GM10266 (cell line): Measurements from ENCODE around the gene GSKIP.

Source experiments
- DNase-seq: peaks from one replicate; pipeline ENCODE4 v3.0.0; 2012; ENCODE audit errors: extremely low spot score
- TF ChIP-seq, protein P1 (sequence below): IDR thresholded peaks from 2 replicates; pipeline ENCODE4 v1.5.1; 2012; ENCODE audit warnings: mild to moderate bottlenecking, low read depth; ENCODE audit not compliant: control insufficient read depth, insufficient read depth; ENCODE audit errors: missing control alignments

The GSKIP gene

DNA sequence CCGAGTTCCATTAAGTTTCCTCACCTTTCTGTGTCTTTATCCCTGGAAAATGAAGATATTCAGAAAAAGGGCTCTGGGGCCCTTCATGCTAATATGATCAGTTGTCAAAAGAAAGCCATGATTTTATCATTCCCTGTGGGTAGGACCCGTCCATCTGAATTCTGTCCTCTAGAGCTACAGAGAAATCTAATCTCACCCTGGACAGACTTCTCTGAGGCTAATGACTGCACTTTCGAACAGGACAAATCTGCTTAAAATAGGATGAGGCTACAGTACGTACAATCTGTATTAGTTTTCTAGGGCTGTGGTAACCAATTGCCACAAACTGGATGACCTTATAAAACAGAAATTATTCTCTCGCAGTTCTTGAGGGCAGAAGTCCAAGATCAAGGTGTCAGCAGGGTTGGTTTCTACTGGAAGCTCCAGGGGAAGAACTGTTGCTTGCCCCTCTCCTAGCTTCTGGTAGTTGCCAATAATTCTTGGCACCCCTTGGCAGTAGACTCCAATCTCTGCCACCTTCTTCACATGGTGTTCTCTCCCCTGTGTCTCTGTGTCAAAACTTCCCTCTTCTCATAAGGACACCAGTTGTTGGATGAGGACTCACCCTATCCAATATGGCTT, 29.9 kb downstream of the GSKIP start:
- TF ChIP-seq, protein P1, sequence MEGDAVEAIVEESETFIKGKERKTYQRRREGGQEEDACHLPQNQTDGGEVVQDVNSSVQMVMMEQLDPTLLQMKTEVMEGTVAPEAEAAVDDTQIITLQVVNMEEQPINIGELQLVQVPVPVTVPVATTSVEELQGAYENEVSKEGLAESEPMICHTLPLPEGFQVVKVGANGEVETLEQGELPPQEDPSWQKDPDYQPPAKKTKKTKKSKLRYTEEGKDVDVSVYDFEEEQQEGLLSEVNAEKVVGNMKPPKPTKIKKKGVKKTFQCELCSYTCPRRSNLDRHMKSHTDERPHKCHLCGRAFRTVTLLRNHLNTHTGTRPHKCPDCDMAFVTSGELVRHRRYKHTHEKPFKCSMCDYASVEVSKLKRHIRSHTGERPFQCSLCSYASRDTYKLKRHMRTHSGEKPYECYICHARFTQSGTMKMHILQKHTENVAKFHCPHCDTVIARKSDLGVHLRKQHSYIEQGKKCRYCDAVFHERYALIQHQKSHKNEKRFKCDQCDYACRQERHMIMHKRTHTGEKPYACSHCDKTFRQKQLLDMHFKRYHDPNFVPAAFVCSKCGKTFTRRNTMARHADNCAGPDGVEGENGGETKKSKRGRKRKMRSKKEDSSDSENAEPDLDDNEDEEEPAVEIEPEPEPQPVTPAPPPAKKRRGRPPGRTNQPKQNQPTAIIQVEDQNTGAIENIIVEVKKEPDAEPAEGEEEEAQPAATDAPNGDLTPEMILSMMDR: no peak
- no peak for DNase-seq

- DNase-seq: no peak
- TF ChIP-seq, protein P1: no peak
These were observed 30.9 kb downstream of the GSKIP start for GRCh38 chr14:96394047-96394815.

DNA sequence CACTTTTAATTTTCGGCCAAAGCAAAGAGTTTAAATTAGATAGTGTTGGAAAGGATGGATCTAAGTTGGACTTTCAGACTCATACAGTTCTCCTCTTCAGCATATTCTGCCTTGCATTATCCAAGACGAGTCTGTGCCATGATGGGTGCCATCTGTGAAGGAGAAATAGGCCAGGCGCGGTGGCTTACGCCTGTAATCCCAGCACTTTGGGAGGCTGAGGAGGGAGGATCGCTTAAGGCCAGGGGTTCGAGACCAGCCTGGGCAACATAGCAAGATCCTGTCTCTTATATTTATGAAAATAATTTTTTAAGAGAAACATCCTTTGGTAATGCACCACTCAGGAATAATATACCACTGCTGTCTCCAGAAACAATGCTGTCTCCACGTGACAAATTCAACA, 35.1 kb downstream of the GSKIP start:
- no peak for DNase-seq
- TF ChIP-seq, protein P1: no peak

DNA sequence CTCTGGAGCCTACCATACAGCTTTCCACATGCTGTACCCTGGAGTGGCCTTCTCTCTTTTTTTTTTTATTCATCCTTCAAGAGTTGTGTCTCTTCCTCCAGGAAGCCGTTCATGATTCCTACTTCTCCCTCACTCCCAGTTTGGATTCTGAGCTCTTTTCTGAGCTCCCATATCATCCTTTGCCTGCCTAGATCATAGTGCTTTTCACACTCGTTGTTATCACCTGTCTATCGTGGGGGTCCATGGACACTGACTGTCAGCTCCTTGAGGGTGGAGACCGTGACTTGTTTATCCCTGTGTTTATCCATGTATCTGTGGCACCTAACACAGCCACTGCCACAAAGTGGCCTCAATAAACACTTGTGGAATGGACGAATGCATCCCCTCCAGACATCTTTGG, 35.6 kb downstream of the GSKIP start:
- no peak for DNase-seq
- TF ChIP-seq, protein P1: no peak

DNA sequence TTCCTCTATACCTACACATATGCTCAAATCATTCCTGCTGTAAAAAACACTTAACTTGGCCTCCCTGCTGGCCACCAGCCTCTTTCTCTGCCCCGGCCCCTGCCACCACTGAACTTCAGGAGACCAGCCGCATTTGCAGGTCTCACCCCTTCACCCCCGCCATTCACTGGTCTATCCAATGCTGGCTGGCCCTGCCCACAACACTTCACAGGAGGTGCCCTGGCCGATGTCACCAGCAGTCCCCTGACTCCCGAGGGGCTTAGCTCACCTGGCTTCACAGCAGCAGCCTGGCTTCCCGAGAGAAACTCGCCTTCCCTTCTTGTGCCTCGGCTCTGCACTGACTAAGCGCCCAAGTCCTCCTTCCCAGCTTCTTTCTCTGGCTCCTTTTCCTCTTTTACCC, 36.1 kb downstream of the GSKIP start:
- no peak for DNase-seq
- TF ChIP-seq, protein P1: no peak

- TF ChIP-seq, protein P1: no peak
- DNase-seq: no peak
These were observed 37.2 kb downstream of the GSKIP start for GRCh38 chr14:96400495-96400894.

DNA sequence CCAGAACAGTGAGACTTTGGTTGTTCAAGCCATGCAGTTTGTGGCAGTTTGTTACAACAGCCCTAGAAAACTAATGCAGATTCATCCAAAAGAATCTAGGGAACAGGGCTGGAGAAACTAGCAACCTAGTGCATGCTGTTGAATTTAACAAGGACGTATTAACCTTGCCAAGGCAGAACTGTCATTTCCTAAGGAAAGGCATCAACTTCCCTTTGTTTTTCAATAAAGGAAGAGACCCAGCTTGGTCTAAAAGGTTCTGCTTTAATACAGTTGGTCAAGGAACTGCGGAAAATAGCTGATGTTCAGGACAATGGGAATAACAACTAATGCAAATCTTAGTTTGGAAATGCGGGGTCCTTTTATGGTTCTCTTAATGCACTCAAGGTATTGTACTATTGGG, 40.1 kb downstream of the GSKIP start:
- no peak for DNase-seq
- TF ChIP-seq, protein P1: no peak
